Urinary bladder (tissue), 4 donors: ENCODE measurements around the gene CHN2. TPM values are rescaled to one million over a fixed set of nuclear protein-coding genes. Genes with fewer than 3 reads are reported as not detected.
A peak's percentile ranks its signal among the peaks of the same experiment; 100 is the strongest.

Experiments used
- DNase-seq: peaks from one replicate; pipeline ENCODE4 v3.0.0-alpha.2; 2015; ENCODE audit errors: extremely low spot score
- H3K27ac ChIP-seq: one replicate; pipeline ENCODE4 v1.5.1; 2013; ENCODE audit warnings: low read depth, mild to moderate bottlenecking, moderate library complexity
- H3K36me3 ChIP-seq: one replicate; pipeline ENCODE4 v1.6.1; 2013; ENCODE audit warnings: mild to moderate bottlenecking, moderate library complexity; ENCODE audit not compliant: insufficient read depth
- H3K4me1 ChIP-seq: one replicate; pipeline ENCODE4 v1.6.1; 2013; ENCODE audit warnings: mild to moderate bottlenecking, moderate library complexity; ENCODE audit not compliant: insufficient read depth
- H3K4me3 ChIP-seq: one replicate; pipeline ENCODE4 v1.5.1; 2013; ENCODE audit warnings: low read depth, low read length
- WGBS: extraction: QIAGEN DNeasy Blood & Tissue Kit; methylation state at CpG from one replicate; pipeline ENCODE4 v1.1.7; 2013; 5-methylcytosine and 5-hydroxymethylcytosine counted together
- polyA plus RNA-seq: library from polyadenylated mRNA; stranded (reverse); fragments of 200-250 nt; gene quantifications from one replicate; pipeline ENCODE4 v1.2.3, GENCODE V29; 2013
- total RNA-seq: library from RNA; depleted of rRNA; stranded (reverse); fragments of >200 nt; gene quantifications from one replicate; pipeline ENCODE4 v1.2.3, GENCODE V29; 2014
- donor health status: healthy with polysubstance abuse.
- donor health status: healthy.

Gene CHN2
- total and polyA plus RNA-seq, 2 donors = 6.8 to 14.5 TPM

- H3K27ac ChIP-seq = no peak overlapping the region
- no peaks in the 10 kb centered on the region for H3K36me3 ChIP-seq
- DNase-seq = no peak
- 57% methylated on average over 3 of the region's 3 CpGs for WGBS
- H3K4me1 ChIP-seq = no peaks in the 10 kb centered on the region
- no peak overlapping the region for H3K4me3 ChIP-seq
Measured at GRCh38 chr7:29163854-29164253, 30.7 kb upstream of the CHN2 start.

- Histone ChIP-seq H3K36me3 (no peaks in the 10 kb centered on the region), H3K4me3 (no peak overlapping the region), H3K4me1 (no peaks in the 10 kb centered on the region), H3K27ac (no peak overlapping the region)
- DNase-seq = no peak
- 84% methylated on average over 1 of the region's 1 CpG for WGBS
Measured at GRCh38 chr7:29167721-29168120, 26.9 kb upstream of the CHN2 start.

GRCh38 chr7:29170781-29171180 lies 23.8 kb upstream of the CHN2 start:
- Histone ChIP-seq H3K4me3 (no peak overlapping the region), H3K27ac (peak overlapping the region; percentile 5), H3K36me3 (no peaks in the 10 kb centered on the region), H3K4me1 (no peaks in the 10 kb centered on the region)
- DNase-seq = no peak
- WGBS = 81% methylated on average over 7 of the region's 7 CpGs

- Histone ChIP-seq H3K27ac (no peak overlapping the region), H3K4me1 (no peaks in the 10 kb centered on the region), H3K4me3 (no peak overlapping the region), H3K36me3 (no peaks in the 10 kb centered on the region)
- 86% methylated on average over 3 of the region's 3 CpGs for WGBS
- DNase-seq = no peak
Measured at GRCh38 chr7:29173458-29173857, 21.1 kb upstream of the CHN2 start.

GRCh38 chr7:29177963-29178600 lies 16.5 kb upstream of the CHN2 start:
- WGBS = 56% methylated on average over 9 of the region's 9 CpGs
- no peak for DNase-seq
- H3K27ac ChIP-seq = no peak overlapping the region
- H3K36me3 ChIP-seq = no peaks in the 10 kb centered on the region
- H3K4me3 ChIP-seq = no peak overlapping the region
- no peaks in the 10 kb centered on the region for H3K4me1 ChIP-seq

- 66% methylated on average over 1 of the region's 1 CpG for WGBS
- no peaks in the 10 kb centered on the region for H3K36me3 ChIP-seq
- H3K4me1 ChIP-seq = no peaks in the 10 kb centered on the region
- H3K27ac ChIP-seq = no peak overlapping the region
- DNase-seq = no peak
- H3K4me3 ChIP-seq = no peak overlapping the region
Measured at GRCh38 chr7:29179115-29179514, 15.5 kb upstream of the CHN2 start.

- DNase-seq = no peak
- 96% methylated on average over 2 of the region's 2 CpGs for WGBS
Measured at GRCh38 chr7:29184599-29184998, 10.0 kb upstream of the CHN2 start.

GRCh38 chr7:29185613-29186012 lies 9.0 kb upstream of the CHN2 start:
- 86% methylated on average over 6 of the region's 6 CpGs for WGBS

More at GRCh38 chr7:29184599-29184998, 10.0 kb upstream of the CHN2 start:
- Histone ChIP-seq H3K4me3 (no peak overlapping the region), H3K4me1 (no peaks in the 10 kb centered on the region), H3K27ac (no peak overlapping the region), H3K36me3 (no peaks in the 10 kb centered on the region)

GRCh38 chr7:29189743-29190201 lies 4.8 kb upstream of the CHN2 start:
- 14% methylated on average over 16 of the region's 16 CpGs for WGBS
- no peaks in the 10 kb centered on the region for H3K4me1 ChIP-seq
- peak; percentile 18 for DNase-seq
- no peak overlapping the region for H3K4me3 ChIP-seq
- no peaks in the 10 kb centered on the region for H3K36me3 ChIP-seq
- H3K27ac ChIP-seq = no peak overlapping the region

More at GRCh38 chr7:29185613-29186012, 9.0 kb upstream of the CHN2 start:
- Histone ChIP-seq H3K4me3 (no peak overlapping the region), H3K36me3 (no peaks in the 10 kb centered on the region), H3K27ac (no peak overlapping the region), H3K4me1 (no peaks in the 10 kb centered on the region)
- DNase-seq = no peak

- Histone ChIP-seq H3K36me3 (no peaks in the 10 kb centered on the region), H3K27ac (no peak overlapping the region), H3K4me1 (no peaks in the 10 kb centered on the region), H3K4me3 (no peak overlapping the region)
- DNase-seq = no peak
- 64% methylated on average over 5 of the region's 5 CpGs for WGBS
Measured at GRCh38 chr7:29190349-29191045, 4.1 kb upstream of the CHN2 start.

- WGBS = 88% methylated on average over 1 of the region's 1 CpG
- no peak overlapping the region for H3K4me3 ChIP-seq
Measured at GRCh38 chr7:29192323-29192722, 2.3 kb upstream of the CHN2 start.

GRCh38 chr7:29192811-29193210 lies 1.8 kb upstream of the CHN2 start:
- no peaks in the 10 kb centered on the region for H3K4me1 ChIP-seq
- 90% methylated on average over 8 of the region's 8 CpGs for WGBS
- DNase-seq = no peak
- H3K4me3 ChIP-seq = no peak overlapping the region
- no peaks in the 10 kb centered on the region for H3K36me3 ChIP-seq
- no peak overlapping the region for H3K27ac ChIP-seq

More at GRCh38 chr7:29192323-29192722, 2.3 kb upstream of the CHN2 start:
- no peaks in the 10 kb centered on the region for H3K36me3 ChIP-seq
- DNase-seq = no peak
- H3K4me1 ChIP-seq = no peaks in the 10 kb centered on the region
- H3K27ac ChIP-seq = no peak overlapping the region

GRCh38 chr7:29193316-29194205 lies 1.0 kb upstream of the CHN2 start:
- H3K36me3 ChIP-seq = no peaks in the 10 kb centered on the region
- no peak overlapping the region for H3K27ac ChIP-seq
- WGBS = 36% methylated on average over 26 of the region's 26 CpGs
- H3K4me1 ChIP-seq = no peaks in the 10 kb centered on the region
- no peak for DNase-seq
- peak overlapping the region; percentile 64 for H3K4me3 ChIP-seq
